Hepatocyte (in vitro differentiated cells): ENCODE measurements around the gene GPR45.

Experiments
- CTCF ChIP-seq: fragments of 200-600 bp; sonication (generic); IDR thresholded peaks from 2 replicates; pipeline ENCODE4 v1.5.1; 2016; ENCODE audit warnings: antibody characterized with exemption, mild to moderate bottlenecking; ENCODE audit not compliant: poor library complexity
- EZH2 ChIP-seq: fragments of 200-600 bp; sonication (generic); IDR thresholded peaks from 2 replicates; pipeline ENCODE4 v1.6.1; 2016; ENCODE audit warnings: antibody characterized with exemption, mild to moderate bottlenecking, borderline replicate concordance

- no peak for TF ChIP-seq EZH2
- no peak for TF ChIP-seq CTCF
Observed at GRCh38 chr2:105258835-105259350, 17.4 kb downstream of the GPR45 start.
